Activated CD8-positive, alpha-beta T cell treated with anti-CD3 and anti-CD28 coated beads for 36 hours (primary cell): ENCODE results near the gene RTL10. TPM values are rescaled to one million over a fixed set of nuclear protein-coding genes. Genes with fewer than 3 reads are reported as not detected.

Experiments used
- ATAC-seq: fragments of 200-7000 bp; cut with Tn5 transposase; one replicate; pipeline ENCODE4 v1.10.0; 2021; ENCODE audit warnings: mild to moderate bottlenecking, moderate library complexity
- CTCF ChIA-PET: fragments of 350-600 bp; sonication (Branson Sonifier 250); formaldehyde crosslinking; loops from one replicate; lab custom pipeline; 2021; ENCODE audit warnings: antibody characterized with exemption; lab: Charles Lee
- POLR2A ChIA-PET: fragments of 350-600 bp; sonication (Branson Sonifier 250); formaldehyde crosslinking; loops from one replicate; lab custom pipeline; 2021; ENCODE audit warnings: antibody characterized with exemption; lab: Charles Lee
- DNase-seq: peaks from one replicate; pipeline ENCODE4 v3.0.0-alpha.2; 2020
- H3K27ac Mint-ChIP-seq: one replicate; pipeline ENCODE4 v1.8.0; 2021; ENCODE audit warnings: mild to moderate bottlenecking, mixed read lengths
- H3K27me3 Mint-ChIP-seq: one replicate; pipeline ENCODE4 v1.8.0; 2021; ENCODE audit warnings: mixed read lengths
- H3K36me3 Mint-ChIP-seq: one replicate; pipeline ENCODE4 v1.8.0; 2021; ENCODE audit warnings: low read depth, mixed read lengths
- H3K4me1 Mint-ChIP-seq: one replicate; pipeline ENCODE4 v1.8.0; 2021; ENCODE audit warnings: low read depth, mixed read lengths
- H3K4me3 Mint-ChIP-seq: one replicate; pipeline ENCODE4 v1.8.0; 2021; ENCODE audit warnings: mild to moderate bottlenecking, moderate library complexity, mixed read lengths
- H3K9me3 Mint-ChIP-seq: one replicate; pipeline ENCODE4 v1.8.0; 2021; ENCODE audit warnings: mixed read lengths
- intact Hi-C: fragments of 100-400 bp; cut with micrococcal nuclease; formaldehyde crosslinking; loops from one replicate; pipeline ENCODE4 v1.10.0; 2022
- total RNA-seq, 2 experiments: library from RNA; stranded (reverse); gene quantifications; one replicate each; pipeline ENCODE4 v1.2.3, GENCODE V29; 2021
- TF ChIP-seq, protein P1 (sequence below): fragments of 200-600 bp; IDR thresholded peaks from one replicate; pipeline ENCODE4 v1.8.0; 2022; ENCODE audit warnings: antibody characterized with exemption, mild to moderate bottlenecking

The RTL10 gene
- total RNA-seq, 2 experiments from 2014 or later: 14.7 to 17.4 TPM

DNA sequence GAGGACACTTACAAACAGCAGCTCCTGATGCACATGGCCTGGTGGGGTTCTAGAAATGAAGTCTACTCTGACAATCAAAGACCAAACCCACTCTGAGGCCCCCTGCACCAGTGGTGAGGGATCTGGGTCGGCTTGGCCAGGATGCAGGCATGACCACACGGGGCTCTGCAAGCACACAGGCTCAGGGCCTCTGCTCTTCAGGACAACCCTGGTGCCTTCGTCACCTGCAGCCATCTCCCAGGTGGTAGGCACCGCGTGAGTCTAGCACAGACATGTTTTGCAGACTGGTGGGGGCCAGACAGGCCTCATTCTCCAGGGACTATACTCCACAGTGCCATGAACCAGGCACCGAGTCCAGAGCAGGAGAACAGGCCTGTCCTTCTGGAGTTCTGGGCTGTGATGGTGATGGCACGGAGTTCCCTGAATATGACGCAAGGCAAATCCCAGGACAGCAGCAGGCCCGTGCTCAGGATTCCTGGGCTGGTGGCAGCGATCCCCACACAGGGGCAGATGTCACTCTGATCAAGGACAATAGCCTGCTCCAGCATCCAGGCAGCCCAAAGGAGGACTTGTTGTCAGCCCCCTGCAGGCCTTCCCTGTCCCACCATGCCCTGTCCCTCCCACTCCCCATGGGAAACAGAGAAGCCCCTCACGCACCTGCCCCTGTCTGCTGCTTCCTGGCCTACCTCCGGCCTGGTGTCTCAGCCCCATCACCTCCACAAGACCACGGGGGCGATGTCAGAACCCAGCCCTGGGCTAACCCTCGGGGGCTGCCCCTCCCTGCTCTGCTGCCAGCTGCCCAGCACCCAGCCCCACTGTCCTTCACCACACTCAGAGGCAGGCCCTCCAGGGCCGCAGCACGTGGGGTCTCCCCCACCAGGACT lies 36.1 kb downstream of the RTL10 start:
- Mint-ChIP-seq H3K4me1 (no peaks in the 10 kb centered on the region), H3K27me3 (no peaks in the 10 kb centered on the region), H3K36me3 (no peaks in the 10 kb centered on the region), H3K4me3 (no peak overlapping the region), H3K9me3 (no peaks in the 10 kb centered on the region), H3K27ac (no peak overlapping the region)
- ChIA-PET CTCF (no interaction called here), POLR2A (no interaction called here)
- ATAC-seq: no peak
- TF ChIP-seq, protein P1, sequence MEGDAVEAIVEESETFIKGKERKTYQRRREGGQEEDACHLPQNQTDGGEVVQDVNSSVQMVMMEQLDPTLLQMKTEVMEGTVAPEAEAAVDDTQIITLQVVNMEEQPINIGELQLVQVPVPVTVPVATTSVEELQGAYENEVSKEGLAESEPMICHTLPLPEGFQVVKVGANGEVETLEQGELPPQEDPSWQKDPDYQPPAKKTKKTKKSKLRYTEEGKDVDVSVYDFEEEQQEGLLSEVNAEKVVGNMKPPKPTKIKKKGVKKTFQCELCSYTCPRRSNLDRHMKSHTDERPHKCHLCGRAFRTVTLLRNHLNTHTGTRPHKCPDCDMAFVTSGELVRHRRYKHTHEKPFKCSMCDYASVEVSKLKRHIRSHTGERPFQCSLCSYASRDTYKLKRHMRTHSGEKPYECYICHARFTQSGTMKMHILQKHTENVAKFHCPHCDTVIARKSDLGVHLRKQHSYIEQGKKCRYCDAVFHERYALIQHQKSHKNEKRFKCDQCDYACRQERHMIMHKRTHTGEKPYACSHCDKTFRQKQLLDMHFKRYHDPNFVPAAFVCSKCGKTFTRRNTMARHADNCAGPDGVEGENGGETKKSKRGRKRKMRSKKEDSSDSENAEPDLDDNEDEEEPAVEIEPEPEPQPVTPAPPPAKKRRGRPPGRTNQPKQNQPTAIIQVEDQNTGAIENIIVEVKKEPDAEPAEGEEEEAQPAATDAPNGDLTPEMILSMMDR: no peak
- intact Hi-C loops: no loop called here
- DNase-seq: no peak

DNA sequence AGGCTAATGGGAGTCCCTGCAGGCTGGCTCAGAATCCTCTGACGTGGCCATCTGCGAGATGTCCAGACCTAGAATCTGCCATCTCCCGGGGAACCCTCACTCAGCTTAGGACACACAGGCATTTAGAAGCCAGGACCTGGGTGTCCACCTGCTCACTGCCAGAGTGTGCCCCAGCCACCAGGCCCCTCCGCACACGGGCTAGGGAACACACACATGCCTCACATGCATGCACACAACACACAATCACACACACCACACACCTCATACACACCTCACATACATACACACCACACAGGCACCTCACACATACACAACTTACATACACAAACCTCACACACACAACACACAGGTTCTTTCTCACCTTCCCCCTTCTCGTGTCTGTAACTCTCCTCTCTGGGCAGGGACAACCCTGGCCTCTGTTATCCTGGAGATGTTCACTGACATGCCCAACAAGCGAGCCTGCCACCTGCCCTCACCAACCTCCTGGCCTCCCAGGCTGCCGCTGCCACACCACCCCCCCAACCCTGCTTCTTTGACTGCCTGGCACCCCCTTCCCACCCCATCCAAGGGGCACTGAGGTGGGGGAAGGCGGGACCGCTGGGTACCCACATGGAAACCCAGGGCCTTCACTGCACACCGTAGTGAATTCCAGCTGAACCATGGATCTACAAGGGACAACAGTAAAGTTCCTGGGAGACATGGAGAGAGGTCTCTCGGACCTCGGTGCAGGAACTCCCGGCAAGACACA lies 38.1 kb downstream of the RTL10 start:
- no peaks in the 10 kb centered on the region for H3K27me3 Mint-ChIP-seq
- no peak for DNase-seq
- intact Hi-C loops: no loop called here
- TF ChIP-seq, protein P1: no peak
- ChIA-PET CTCF (no interaction called here), POLR2A (no interaction called here)
- H3K9me3 Mint-ChIP-seq: no peaks in the 10 kb centered on the region
- H3K27ac Mint-ChIP-seq: no peak overlapping the region
- H3K4me3 Mint-ChIP-seq: no peak overlapping the region
- no peaks in the 10 kb centered on the region for H3K4me1 Mint-ChIP-seq
- no peak for ATAC-seq
- no peaks in the 10 kb centered on the region for H3K36me3 Mint-ChIP-seq

DNA sequence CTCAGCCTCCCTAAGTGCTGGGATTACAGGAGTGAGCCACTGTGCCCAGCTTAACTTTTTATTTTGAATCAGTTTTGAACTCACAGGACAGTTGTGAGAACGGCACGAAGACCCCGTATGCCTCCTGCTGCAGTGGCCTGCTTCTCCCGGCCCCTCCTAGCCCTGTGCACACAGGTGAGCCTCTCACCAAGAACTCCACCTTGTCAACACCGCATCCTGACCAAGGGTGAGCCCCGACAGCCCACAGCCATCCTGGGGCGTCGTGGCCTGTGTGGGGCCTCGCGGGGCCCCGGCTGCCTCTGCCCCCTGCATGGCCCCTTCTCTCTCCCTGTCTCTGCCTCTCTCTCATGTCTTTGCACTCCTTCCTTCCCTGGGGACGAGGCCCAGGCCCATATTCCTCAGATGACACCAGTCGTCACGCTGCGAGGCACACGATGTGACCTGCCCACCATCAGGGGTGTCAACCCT lies 38.8 kb downstream of the RTL10 start:
- DNase-seq: no peak
- ChIA-PET POLR2A (no interaction called here), CTCF (no interaction called here)
- H3K9me3 Mint-ChIP-seq: no peaks in the 10 kb centered on the region
- H3K4me1 Mint-ChIP-seq: no peaks in the 10 kb centered on the region
- TF ChIP-seq, protein P1: no peak
- H3K27ac Mint-ChIP-seq: no peak overlapping the region
- ATAC-seq: no peak
- H3K36me3 Mint-ChIP-seq: no peaks in the 10 kb centered on the region
- no peaks in the 10 kb centered on the region for H3K27me3 Mint-ChIP-seq
- intact Hi-C loops: no loop called here
- H3K4me3 Mint-ChIP-seq: no peak overlapping the region

DNA sequence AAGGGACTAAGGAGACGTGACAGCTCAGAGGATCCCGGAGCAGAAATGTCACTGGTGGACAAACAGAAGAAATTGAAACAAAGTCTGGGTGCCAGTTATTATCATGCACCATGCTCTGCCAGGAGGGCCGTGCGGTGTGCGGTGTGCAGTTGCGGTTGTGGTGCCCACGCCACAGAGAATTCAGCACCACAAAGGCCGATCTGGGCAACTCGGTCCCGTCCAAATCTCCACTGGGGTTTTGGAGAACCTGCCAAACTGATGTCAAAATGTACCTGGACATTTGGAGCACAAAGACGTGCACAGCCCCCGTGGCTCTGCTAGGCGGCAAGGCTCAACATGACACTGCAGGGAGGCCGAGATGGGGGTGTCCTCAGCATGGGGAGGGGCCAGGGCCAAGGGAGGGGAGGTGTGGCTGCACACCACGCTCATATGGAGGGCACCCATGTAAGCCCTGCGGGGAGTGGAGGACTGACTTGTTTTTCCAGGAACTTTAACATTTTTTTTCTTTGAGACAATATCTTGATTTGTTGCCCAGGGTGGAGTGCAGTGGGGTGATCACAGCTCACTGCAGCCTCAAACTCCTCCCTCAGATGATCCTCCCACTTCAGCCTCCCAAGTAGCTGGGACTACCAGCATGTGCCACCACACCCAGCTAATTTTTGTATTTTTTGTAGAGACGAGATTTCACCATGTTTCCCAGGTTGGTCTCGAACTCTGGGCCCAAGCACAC lies 39.4 kb downstream of the RTL10 start:
- Mint-ChIP-seq H3K4me1 (no peaks in the 10 kb centered on the region), H3K27ac (no peak overlapping the region), H3K4me3 (no peak overlapping the region), H3K9me3 (no peaks in the 10 kb centered on the region), H3K36me3 (no peaks in the 10 kb centered on the region), H3K27me3 (no peaks in the 10 kb centered on the region)
- ChIA-PET CTCF (interaction anchor here (1.2 to 1.5 kb wide), 2 partner anchors 85 to 95 kb away, joined by 3 to 4 read pairs; no protein-coding TSS in a partner anchor), POLR2A (no interaction called here)
- DNase-seq (no peak), ATAC-seq (no peak)
- TF ChIP-seq, protein P1: no peak
- intact Hi-C loops: no loop called here
